Stimulated activated naive B cell treated with anti-CD40 and anti-IgM and Interleukin-4, amounts not matched to agents 10 μg/mL and 1 μg/mL and 100 μg/mL, for 72 hours (primary cell): ENCODE results near the gene STX18.
A peak's percentile ranks its signal among the peaks of the same experiment; 100 is the strongest.
"Not testable (repeated sequence)": the region's sequence is repeated elsewhere in the genome, so short reads cannot be mapped to it uniquely, and the experiment has no call there.

Source experiments
- ATAC-seq, 2 donors: fragments of 150-1000 bp; cut with Tn5 transposase; replicated peaks; 2 replicates each; pipeline ENCODE4 v1.10.0; 2021; ENCODE audit warnings: moderate library complexity in 1 of 2
- DNase-seq: peaks from one replicate; pipeline ENCODE4 v3.0.0; 2021
- H3K27ac Mint-ChIP-seq: one replicate; pipeline ENCODE4 v1.8.0; 2022; ENCODE audit warnings: mild to moderate bottlenecking, mixed read lengths
- H3K27me3 Mint-ChIP-seq, 2 donors: one replicate each; pipeline ENCODE4 v1.8.0; 2022; ENCODE audit warnings: mixed read lengths in 2 of 2
- H3K36me3 Mint-ChIP-seq, 2 donors: one replicate each; pipeline ENCODE4 v1.8.0; 2022; ENCODE audit warnings: mixed read lengths in 2 of 2, mild to moderate bottlenecking in 1 of 2
- H3K4me1 Mint-ChIP-seq, 2 donors: one replicate each; pipeline ENCODE4 v1.8.0; 2022; ENCODE audit warnings: mixed read lengths in 2 of 2, mild to moderate bottlenecking in 1 of 2
- H3K4me3 Mint-ChIP-seq, 2 donors: one replicate each; pipeline ENCODE4 v1.8.0; 2022; ENCODE audit warnings: mild to moderate bottlenecking in 2 of 2, mixed read lengths in 2 of 2, moderate library complexity in 1 of 2
- H3K9me3 Mint-ChIP-seq, 2 donors: one replicate each; pipeline ENCODE4 v1.8.0; 2022; ENCODE audit warnings: mixed read lengths in 2 of 2, mild to moderate bottlenecking in 1 of 2

STX18 gene

DNA sequence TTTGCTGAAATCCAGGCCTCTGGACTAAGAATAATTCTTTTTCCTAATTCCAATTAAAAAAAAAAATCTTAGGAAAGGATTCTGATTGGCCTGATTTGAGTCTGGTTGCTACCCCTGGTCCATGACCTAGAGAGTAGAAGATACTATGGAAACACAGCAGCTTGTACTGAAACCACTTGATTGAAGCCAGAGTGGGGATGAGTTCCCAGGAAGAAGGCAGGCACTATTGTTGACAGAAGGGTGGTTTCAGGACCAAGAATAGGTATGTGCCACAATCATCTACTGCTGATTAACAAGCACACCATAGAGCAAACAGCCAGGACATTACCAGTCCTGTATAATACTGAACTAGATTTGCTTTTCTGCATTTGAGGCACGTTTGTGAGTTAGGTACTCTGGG is 29.6 kb downstream of the STX18 start:
- Mint-ChIP-seq H3K9me3 (peaks cover 4 to 5% of the 10 kb centered on the region in 2 donors), H3K36me3 (peaks cover 16 to 19% of the 10 kb centered on the region in 2 donors), H3K4me3 (no peak overlapping the region), H3K27ac (no peak overlapping the region), H3K27me3 (no peaks in the 10 kb centered on the region), H3K4me1 (peaks cover 11 to 24% of the 10 kb centered on the region in 2 donors)
- no peak for ATAC-seq
- no peak for DNase-seq

- peaks cover 21 to 25% of the 10 kb centered on the region in 2 donors for H3K36me3 Mint-ChIP-seq
- not testable (repeated sequence) for H3K9me3 Mint-ChIP-seq, H3K4me3 Mint-ChIP-seq, DNase-seq, H3K27ac Mint-ChIP-seq, H3K27me3 Mint-ChIP-seq, ATAC-seq
- H3K4me1 Mint-ChIP-seq = peaks cover 11 to 14% of the 10 kb centered on the region in 2 donors
These were observed 31.2 kb downstream of the STX18 start for GRCh38 chr4:4510641-4511040.

- Mint-ChIP-seq H3K4me3 (no peak overlapping the region), H3K27ac (no peak overlapping the region), H3K36me3 (peaks cover 23 to 29% of the 10 kb centered on the region in 2 donors), H3K27me3 (no peaks in the 10 kb centered on the region), H3K4me1 (peaks cover 11 to 14% of the 10 kb centered on the region in 2 donors), H3K9me3 (peaks cover 4 to 5% of the 10 kb centered on the region in 2 donors)
- ATAC-seq = no peak
- DNase-seq = no peak
These were observed 32.3 kb downstream of the STX18 start for GRCh38 chr4:4509521-4509920.

DNA sequence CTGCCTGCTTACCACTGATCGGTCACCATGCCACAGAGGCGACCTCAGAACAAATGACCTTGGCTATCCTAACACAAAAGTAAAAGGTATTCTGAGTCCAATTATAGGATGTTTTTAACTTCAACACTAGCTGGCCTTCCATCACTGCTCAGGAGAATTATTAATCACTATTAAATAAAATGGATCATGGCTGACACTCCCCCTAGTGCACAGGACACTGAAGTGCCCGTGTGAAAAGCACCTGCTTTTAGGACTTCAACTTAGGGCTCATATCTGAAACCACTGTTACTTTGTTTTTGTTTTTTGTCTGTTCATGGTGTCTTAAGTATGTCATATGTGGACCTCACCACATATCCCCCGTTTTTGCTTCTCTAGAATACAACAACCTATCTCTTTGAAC is 33.9 kb downstream of the STX18 start:
- peaks cover 23 to 29% of the 10 kb centered on the region in 2 donors for H3K36me3 Mint-ChIP-seq
- DNase-seq (no peak), ATAC-seq (peak in 1 of 2 donors; percentile 46)
- no peak overlapping the region for H3K4me3 Mint-ChIP-seq
- peaks cover 4 to 5% of the 10 kb centered on the region in 2 donors for H3K9me3 Mint-ChIP-seq
- no peaks in the 10 kb centered on the region for H3K27me3 Mint-ChIP-seq
- H3K4me1 Mint-ChIP-seq = peaks cover 9 to 17% of the 10 kb centered on the region in 2 donors
- H3K27ac Mint-ChIP-seq = no peak overlapping the region

DNA sequence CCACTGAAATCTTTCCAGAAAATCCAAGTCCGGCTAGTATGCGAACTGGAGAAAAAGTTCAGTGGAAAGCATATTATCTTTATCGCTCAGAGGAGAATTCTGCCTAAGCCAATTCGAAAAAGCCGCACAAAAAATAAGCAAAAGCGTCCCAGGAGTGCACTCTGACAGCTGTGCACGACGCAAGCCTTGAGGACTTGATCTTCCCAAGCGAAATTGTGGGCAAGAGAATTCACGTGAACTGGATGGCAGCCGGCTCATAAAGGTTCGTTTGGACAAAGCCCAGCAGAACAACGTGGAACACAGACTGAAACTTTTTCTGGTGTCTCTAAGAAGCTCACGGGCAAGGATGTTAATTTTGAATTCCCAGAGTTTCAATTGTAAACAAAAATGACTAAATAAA is 34.4 kb downstream of the STX18 start:
- Mint-ChIP-seq H3K36me3 (peaks cover 23 to 29% of the 10 kb centered on the region in 2 donors), H3K4me1 (peaks cover 12 to 23% of the 10 kb centered on the region in 2 donors), H3K27me3 (no peaks in the 10 kb centered on the region), H3K4me3 (no peak overlapping the region), H3K9me3 (peaks cover 4 to 5% of the 10 kb centered on the region in 2 donors), H3K27ac (no peak overlapping the region)
- ATAC-seq (no peak), DNase-seq (no peak)

DNA sequence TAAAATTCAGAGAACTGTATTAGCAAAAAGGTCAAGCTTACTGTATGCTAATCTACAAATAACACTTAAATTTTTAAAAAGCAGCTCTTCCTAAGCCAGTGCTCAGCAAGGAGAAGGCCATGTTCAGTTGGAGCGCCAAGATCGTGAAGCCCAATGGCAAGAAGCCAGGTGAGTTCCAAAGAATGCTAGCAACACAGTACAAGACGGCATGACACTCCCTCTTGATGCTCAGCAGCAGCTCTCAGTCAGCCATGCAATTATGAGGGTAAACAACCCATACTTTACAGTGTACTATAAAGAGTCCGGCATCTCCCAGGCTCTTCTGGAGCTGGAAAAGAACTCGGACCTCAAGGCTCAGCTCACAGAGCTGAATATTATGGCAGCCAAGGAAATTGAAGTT is 34.9 kb downstream of the STX18 start:
- no peak overlapping the region for H3K4me3 Mint-ChIP-seq
- H3K4me1 Mint-ChIP-seq = peaks cover 10 to 23% of the 10 kb centered on the region in 2 donors
- no peak for DNase-seq
- peaks cover 4 to 5% of the 10 kb centered on the region in 2 donors for H3K9me3 Mint-ChIP-seq
- peaks cover 23 to 29% of the 10 kb centered on the region in 2 donors for H3K36me3 Mint-ChIP-seq
- H3K27ac Mint-ChIP-seq = no peak overlapping the region
- no peak for ATAC-seq
- H3K27me3 Mint-ChIP-seq = no peaks in the 10 kb centered on the region

DNA sequence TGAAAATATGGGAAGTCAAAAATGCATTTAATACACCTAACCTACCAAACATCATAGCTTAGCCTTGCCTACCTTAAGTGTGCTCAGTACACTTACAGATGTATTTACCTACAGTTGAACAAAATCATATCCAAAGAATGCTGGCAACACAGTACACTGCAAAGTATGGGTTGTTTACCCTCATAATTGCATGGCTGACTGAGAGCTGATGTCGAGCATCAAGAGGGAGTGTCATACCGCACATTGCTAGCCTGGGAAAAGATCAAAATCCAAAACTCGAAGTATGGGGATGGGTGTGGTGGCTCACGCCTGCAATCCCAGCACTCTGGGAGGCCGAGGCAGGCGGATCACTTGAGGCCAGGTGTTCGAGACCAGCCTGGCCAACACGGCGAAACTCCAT is 36.6 kb downstream of the STX18 start:
- not testable (repeated sequence) for DNase-seq, H3K4me3 Mint-ChIP-seq, H3K27ac Mint-ChIP-seq, ATAC-seq, H3K27me3 Mint-ChIP-seq, H3K9me3 Mint-ChIP-seq
- H3K4me1 Mint-ChIP-seq = peaks cover 8 to 19% of the 10 kb centered on the region in 2 donors
- H3K36me3 Mint-ChIP-seq = peaks cover 19 to 24% of the 10 kb centered on the region in 2 donors

DNA sequence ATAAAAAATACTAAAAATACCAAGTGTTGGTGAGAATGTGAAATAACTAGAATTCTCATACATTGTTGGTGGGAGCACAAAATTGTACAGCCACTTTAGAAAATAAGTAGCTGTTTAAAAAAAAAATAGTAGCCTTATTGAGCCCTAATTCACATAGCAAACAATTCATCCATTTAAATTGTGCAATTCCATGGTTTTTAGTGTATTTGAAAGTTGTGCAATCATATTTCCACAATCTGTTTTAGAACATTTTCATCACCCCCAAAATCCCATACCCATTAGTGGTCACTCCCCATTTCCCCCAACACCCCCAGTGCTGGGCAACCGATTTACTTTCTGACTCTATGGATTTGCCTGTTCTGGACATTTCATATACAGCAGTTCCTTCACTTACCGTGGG is 37.1 kb downstream of the STX18 start:
- DNase-seq (no peak), ATAC-seq (no peak)
- Mint-ChIP-seq H3K36me3 (peaks cover 16 to 21% of the 10 kb centered on the region in 2 donors), H3K27me3 (no peaks in the 10 kb centered on the region), H3K27ac (no peak overlapping the region), H3K9me3 (peaks cover 0 to 2% of the 10 kb centered on the region in 2 donors), H3K4me1 (peaks cover 6 to 15% of the 10 kb centered on the region in 2 donors), H3K4me3 (no peak overlapping the region)

- Mint-ChIP-seq H3K4me1 (peaks cover 4 to 9% of the 10 kb centered on the region in 2 donors), H3K36me3 (peaks cover 8 to 10% of the 10 kb centered on the region in 2 donors)
These were observed 39.0 kb downstream of the STX18 start for GRCh38 chr4:4502694-4503311.

DNA sequence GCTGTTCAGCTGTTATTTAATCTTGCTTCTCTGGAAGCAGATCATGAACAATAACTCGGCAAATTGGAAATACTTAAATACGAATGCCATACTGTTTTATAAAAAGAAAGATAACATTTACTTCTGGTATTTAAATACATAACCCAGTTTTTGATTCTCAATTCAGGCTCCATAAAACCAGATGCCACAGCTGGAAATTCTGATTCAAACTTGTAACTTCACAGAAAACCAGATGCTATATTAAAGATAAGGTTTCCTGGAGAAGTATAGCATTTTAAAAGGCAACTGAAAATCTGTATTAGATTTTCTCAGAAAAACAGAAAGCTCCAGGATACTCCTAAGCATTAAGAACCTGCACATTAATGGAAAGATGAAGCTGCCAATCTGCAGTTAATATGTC is 40.2 kb downstream of the STX18 start:
- peaks cover 4 to 9% of the 10 kb centered on the region in 2 donors for H3K4me1 Mint-ChIP-seq
- no peak overlapping the region for H3K4me3 Mint-ChIP-seq
- H3K27me3 Mint-ChIP-seq = no peaks in the 10 kb centered on the region
- H3K9me3 Mint-ChIP-seq = no peaks in the 10 kb centered on the region
- H3K27ac Mint-ChIP-seq = no peak overlapping the region
- DNase-seq = no peak
- H3K36me3 Mint-ChIP-seq = peaks cover 8 to 10% of the 10 kb centered on the region in 2 donors
- no peak for ATAC-seq

More at GRCh38 chr4:4502694-4503311, 39.0 kb downstream of the STX18 start:
- no peak for DNase-seq
- ATAC-seq = peak; percentile 49 to 68
- peak overlapping the region; percentile 46 to 75 for H3K4me3 Mint-ChIP-seq
- H3K9me3 Mint-ChIP-seq = no peaks in the 10 kb centered on the region
- no peak overlapping the region for H3K27ac Mint-ChIP-seq
- H3K27me3 Mint-ChIP-seq = no peaks in the 10 kb centered on the region

- no peak for ATAC-seq
- H3K27me3 Mint-ChIP-seq = no peaks in the 10 kb centered on the region
- no peaks in the 10 kb centered on the region for H3K9me3 Mint-ChIP-seq
- no peak overlapping the region for H3K4me3 Mint-ChIP-seq
- peaks cover 7 to 10% of the 10 kb centered on the region in 2 donors for H3K4me1 Mint-ChIP-seq
- no peaks in the 10 kb centered on the region for H3K36me3 Mint-ChIP-seq
- H3K27ac Mint-ChIP-seq = no peak overlapping the region
- DNase-seq = no peak
These were observed 42.3 kb downstream of the STX18 start for GRCh38 chr4:4499438-4500123.

DNA sequence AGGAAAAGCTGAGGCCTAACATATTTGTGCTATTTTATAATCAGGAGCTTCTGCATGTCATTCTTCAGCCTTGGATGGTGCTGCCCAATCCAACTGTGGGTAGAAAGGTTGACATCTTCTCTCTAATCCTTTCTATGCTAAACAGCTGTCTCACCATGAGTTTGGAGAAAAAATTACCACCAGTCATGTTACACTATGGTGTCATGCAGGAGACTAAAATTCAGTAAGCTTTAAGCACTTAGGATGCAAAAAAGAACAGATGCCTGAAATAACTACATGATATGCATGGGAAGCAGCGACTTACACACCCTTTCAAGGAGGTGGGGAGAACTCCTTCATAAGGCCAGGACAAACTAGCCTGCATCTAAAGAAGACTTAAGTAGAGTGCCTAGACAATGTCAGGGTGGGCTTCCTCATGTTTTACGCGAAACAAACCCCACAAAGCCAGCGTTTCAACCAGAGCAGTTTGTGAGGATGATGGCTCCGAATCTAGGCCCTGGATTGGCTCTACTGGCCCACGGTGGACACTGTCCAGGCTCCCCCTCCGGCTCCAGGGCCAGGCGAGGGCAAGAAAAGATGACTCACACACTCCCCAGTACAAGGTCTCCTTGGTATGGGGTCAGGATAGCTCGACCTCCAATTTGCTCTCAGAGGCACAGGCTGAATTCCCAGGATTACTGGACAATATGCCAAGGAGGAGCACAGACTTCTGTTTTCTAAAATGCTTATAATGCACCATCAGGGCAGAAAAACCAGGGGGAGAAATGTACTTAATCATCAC is 45.1 kb downstream of the STX18 start:
- Mint-ChIP-seq H3K27ac (no peak overlapping the region), H3K27me3 (no peaks in the 10 kb centered on the region), H3K9me3 (no peaks in the 10 kb centered on the region), H3K36me3 (no peaks in the 10 kb centered on the region), H3K4me1 (peaks cover 6 to 11% of the 10 kb centered on the region in 2 donors), H3K4me3 (no peak overlapping the region)
- DNase-seq = no peak
- ATAC-seq = no peak

DNA sequence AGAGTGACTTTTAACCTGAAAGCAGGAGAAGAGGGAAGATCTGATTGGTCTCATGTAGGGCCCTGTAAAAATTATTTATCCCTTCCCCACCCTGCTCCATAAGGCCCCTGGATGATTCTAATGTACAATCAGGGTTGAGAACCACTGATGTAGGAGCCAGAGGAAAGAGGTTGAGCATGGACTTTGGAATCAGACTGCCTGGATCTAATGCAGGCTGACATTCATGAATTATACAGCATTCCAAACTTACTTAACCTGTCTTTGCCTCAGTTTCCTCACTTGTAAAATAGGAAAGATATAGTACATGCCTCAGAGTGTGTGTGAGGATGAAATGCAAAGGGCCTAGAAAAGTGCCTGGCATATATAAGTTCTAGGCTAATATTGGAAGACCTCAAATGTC is 47.0 kb downstream of the STX18 start:
- H3K4me3 Mint-ChIP-seq = no peak overlapping the region
- H3K27ac Mint-ChIP-seq = no peak overlapping the region

DNA sequence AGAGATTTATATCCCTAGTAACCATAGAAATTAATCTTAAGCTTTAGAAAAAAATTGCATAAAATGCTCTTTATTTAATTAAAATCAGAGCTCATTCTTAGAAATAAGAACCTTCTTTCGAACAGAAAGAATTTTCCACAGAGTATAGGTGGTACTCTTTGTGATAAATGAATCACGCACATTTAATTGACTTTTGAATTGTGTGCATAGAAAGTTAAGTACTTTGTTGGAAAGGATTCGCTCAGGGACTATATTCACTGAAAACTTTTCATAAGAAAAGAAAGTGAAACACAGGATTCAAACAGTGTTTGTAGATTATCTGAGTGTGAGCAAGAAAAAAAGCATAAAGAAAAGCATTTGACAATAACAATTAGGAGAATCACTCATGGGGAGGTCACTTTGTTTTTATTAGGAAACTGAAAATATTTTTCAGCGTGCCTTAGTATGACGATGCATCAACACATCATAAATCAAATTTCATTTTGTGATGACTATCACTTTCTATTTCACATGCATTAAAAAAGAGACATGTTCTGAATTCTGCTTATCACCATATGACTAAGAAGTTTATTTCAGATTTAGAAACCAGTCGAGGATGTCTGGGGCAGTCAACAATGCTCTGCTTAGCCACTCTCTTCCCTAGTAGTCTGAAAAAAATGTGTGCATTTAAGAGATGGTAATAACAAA is 49.5 kb downstream of the STX18 start:
- Mint-ChIP-seq H3K36me3 (no peaks in the 10 kb centered on the region), H3K4me3 (peak overlapping the region; percentile 64 to 81), H3K9me3 (no peaks in the 10 kb centered on the region), H3K4me1 (peaks cover 6 to 11% of the 10 kb centered on the region in 2 donors), H3K27me3 (no peaks in the 10 kb centered on the region), H3K27ac (peak overlapping the region; percentile 77)
- ATAC-seq (peak; percentile 79 to 80), DNase-seq (no peak)

More for the DNA sequence above, 47.0 kb downstream of the STX18 start:
- DNase-seq (no peak), ATAC-seq (no peak)
- Mint-ChIP-seq H3K9me3 (no peaks in the 10 kb centered on the region), H3K4me1 (peaks cover 6 to 11% of the 10 kb centered on the region in 2 donors), H3K36me3 (no peaks in the 10 kb centered on the region), H3K27me3 (no peaks in the 10 kb centered on the region)
